Stimulated activated CD4-positive, alpha-beta T cell treated with anti-CD3 and anti-CD28 coated beads, Interleukin-12 subunit alpha, Interleukin-12 subunit beta, amount 100 ng/mL, for 4 hours (primary cell): ENCODE results near the gene LRRC59.
"Not testable (repeated sequence)": the region's sequence is repeated elsewhere in the genome, so short reads cannot be mapped to it uniquely, and the experiment has no call there.

Experiments used
- DNase-seq: peaks from one replicate; pipeline ENCODE4 v3.0.0-alpha.2; 2020

Gene LRRC59

GRCh38 chr17:50397111-50397918, at the start of gene LRRC59:
LRRC59 (minus strand) TSS chr17:50397523; CDS start chr17:50397317, 206 bp downstream.
- DNase-seq = peak; percentile 91

- no peak for DNase-seq
Observed at GRCh38 chr17:50445730-50446325, 48.5 kb upstream of the LRRC59 start.

- DNase-seq = no peak
Observed at GRCh38 chr17:50444841-50445715, 47.8 kb upstream of the LRRC59 start.

- no peak for DNase-seq
Observed at GRCh38 chr17:50443505-50443974, 46.2 kb upstream of the LRRC59 start.

- no peak for DNase-seq
Observed at GRCh38 chr17:50440838-50441829, 43.8 kb upstream of the LRRC59 start.

- no peak for DNase-seq
Observed at GRCh38 chr17:50440172-50440837, 43.0 kb upstream of the LRRC59 start.

GRCh38 chr17:50439008-50439407, 41.7 kb upstream of the LRRC59 start:
- no peak for DNase-seq

GRCh38 chr17:50437409-50437808, 40.1 kb upstream of the LRRC59 start:
- no peak for DNase-seq

- no peak for DNase-seq
Observed at GRCh38 chr17:50432125-50432762, 34.9 kb upstream of the LRRC59 start.

- DNase-seq = no peak
Observed at GRCh38 chr17:50430821-50431618, 33.7 kb upstream of the LRRC59 start.

- DNase-seq = no peak
Observed at GRCh38 chr17:50429793-50430192, 32.5 kb upstream of the LRRC59 start.

- DNase-seq = no peak
Observed at GRCh38 chr17:50428831-50429424, 31.6 kb upstream of the LRRC59 start.

- not testable (repeated sequence) for DNase-seq
Observed at GRCh38 chr17:50428126-50428525, 30.8 kb upstream of the LRRC59 start.

GRCh38 chr17:50426814-50427787, 29.8 kb upstream of the LRRC59 start:
- DNase-seq = no peak

GRCh38 chr17:50426472-50426782, 29.1 kb upstream of the LRRC59 start:
- DNase-seq = no peak

- peak; percentile 74 for DNase-seq
Observed at GRCh38 chr17:50425682-50426471, 28.6 kb upstream of the LRRC59 start, which contains the start of gene ACSF2. ACSF2 (plus strand) TSS chr17:50426218; CDS start chr17:50426262, 44 bp downstream.

GRCh38 chr17:50424996-50425681, 27.8 kb upstream of the LRRC59 start:
- no peak for DNase-seq
